ENCODE measurements around the gene SLC35F2. TPM values are rescaled to one million over a fixed set of nuclear protein-coding genes. Genes with fewer than 3 reads are reported as not detected.

The SLC35F2 gene
- total RNA-seq, 1 donor from 2014 or later = 9.3 TPM

DNA sequence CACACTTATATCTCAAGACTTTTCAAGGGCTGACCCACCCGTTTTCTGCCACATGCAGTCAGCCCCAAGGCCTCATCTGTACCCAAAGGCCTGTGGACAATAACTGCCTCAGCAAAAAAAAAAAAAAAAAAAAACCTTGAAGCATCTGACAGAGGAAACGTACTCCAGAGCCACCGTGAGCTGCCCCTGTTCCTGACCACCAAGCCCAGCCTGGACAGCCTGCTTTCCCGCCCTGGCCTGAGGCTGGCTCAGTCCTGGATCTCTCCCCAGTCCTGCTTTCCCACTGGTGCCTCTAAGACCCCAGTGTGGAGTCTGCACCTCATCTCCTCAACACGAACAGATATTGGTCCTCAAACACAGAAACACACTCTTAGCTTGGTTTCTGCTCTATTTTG lies 66.5 kb downstream of the SLC35F2 start:
- DNase-seq (ENCODE audit: low spot score) = no peak
- Mint-ChIP-seq H3K27ac (ENCODE audit: unreplicated experiment) (no peak overlapping the region), H3K27me3 (ENCODE audit: unreplicated experiment) (peaks cover 2% of the 10 kb centered on the region), H3K4me1 (ENCODE audit: unreplicated experiment) (no peaks in the 10 kb centered on the region), H3K4me3 (ENCODE audit: unreplicated experiment) (no peak overlapping the region), H3K9me3 (ENCODE audit: unreplicated experiment) (no peaks in the 10 kb centered on the region), H3K36me3 (ENCODE audit: low read depth, unreplicated experiment) (peaks cover 4% of the 10 kb centered on the region)
- TF ChIP-seq, protein P1, sequence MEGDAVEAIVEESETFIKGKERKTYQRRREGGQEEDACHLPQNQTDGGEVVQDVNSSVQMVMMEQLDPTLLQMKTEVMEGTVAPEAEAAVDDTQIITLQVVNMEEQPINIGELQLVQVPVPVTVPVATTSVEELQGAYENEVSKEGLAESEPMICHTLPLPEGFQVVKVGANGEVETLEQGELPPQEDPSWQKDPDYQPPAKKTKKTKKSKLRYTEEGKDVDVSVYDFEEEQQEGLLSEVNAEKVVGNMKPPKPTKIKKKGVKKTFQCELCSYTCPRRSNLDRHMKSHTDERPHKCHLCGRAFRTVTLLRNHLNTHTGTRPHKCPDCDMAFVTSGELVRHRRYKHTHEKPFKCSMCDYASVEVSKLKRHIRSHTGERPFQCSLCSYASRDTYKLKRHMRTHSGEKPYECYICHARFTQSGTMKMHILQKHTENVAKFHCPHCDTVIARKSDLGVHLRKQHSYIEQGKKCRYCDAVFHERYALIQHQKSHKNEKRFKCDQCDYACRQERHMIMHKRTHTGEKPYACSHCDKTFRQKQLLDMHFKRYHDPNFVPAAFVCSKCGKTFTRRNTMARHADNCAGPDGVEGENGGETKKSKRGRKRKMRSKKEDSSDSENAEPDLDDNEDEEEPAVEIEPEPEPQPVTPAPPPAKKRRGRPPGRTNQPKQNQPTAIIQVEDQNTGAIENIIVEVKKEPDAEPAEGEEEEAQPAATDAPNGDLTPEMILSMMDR (IDR thresholded peaks at IDR 0.05; ENCODE audit: unreplicated experiment) = no peak

DNA sequence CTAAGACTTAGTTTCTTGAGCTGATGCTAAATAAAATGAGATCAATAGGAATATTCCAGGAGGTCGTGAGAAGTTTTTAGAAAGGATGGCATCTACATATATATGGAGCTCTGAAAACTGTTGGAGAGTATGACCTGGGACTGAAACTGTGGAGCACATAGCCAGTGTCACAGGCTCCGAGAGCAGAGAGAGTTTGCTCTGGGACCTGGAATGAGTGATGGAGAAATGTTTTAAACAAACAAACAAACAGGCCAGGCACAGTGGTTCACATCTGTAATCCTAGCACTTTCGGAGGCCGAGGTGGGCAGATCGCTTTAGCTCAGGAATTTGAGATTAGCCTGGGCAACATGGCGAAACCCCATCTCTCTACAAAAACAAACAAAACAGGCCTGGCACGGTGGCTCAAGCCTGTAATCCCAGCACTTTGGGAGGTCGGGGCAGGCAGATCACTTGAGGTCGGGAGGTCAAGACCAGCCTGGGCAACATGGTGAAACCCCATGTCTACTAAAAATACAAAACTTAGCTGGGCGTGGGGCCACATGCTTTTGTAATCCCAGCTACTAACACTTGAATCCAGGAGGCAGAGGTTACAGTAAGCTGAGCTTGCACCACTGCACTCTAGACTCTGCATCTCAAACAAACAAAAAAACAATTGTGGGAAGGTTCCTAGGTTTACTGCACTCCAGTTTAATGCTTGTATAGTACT lies 67.1 kb downstream of the SLC35F2 start:
- Mint-ChIP-seq H3K4me1 (ENCODE audit: unreplicated experiment) (no peaks in the 10 kb centered on the region), H3K9me3 (ENCODE audit: unreplicated experiment) (no peaks in the 10 kb centered on the region), H3K27me3 (ENCODE audit: unreplicated experiment) (peaks cover 2% of the 10 kb centered on the region), H3K4me3 (ENCODE audit: unreplicated experiment) (no peak overlapping the region), H3K36me3 (ENCODE audit: low read depth, unreplicated experiment) (peaks cover 4% of the 10 kb centered on the region), H3K27ac (ENCODE audit: unreplicated experiment) (no peak overlapping the region)
- no peak for DNase-seq (ENCODE audit: low spot score)
- TF ChIP-seq, protein P1 (IDR thresholded peaks at IDR 0.05; ENCODE audit: unreplicated experiment) = no peak

DNA sequence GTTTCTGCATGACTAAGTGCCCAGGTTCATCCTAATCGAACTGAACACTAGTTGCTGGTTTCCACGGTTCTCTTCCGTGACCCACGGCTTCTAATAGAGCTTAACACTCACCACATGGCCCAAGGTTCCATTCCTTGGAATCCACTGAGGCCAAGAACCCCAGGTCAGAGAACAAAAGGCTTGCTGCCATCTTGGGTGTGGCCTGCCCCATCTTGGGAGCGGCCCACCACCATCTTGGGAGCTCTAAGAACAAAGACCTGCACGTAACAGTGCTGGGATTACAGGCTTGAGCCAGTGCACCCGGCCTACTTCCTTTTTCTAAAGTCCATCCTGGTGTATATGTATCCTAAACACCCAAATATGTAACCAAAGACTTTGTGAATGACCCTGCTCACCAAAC lies 68.8 kb downstream of the SLC35F2 start:
- peaks cover 4% of the 10 kb centered on the region for H3K36me3 Mint-ChIP-seq (ENCODE audit: low read depth, unreplicated experiment)
- H3K9me3 Mint-ChIP-seq (ENCODE audit: unreplicated experiment) = no peaks in the 10 kb centered on the region
- no peak for DNase-seq (ENCODE audit: low spot score)
- H3K4me1 Mint-ChIP-seq (ENCODE audit: unreplicated experiment) = no peaks in the 10 kb centered on the region
- TF ChIP-seq, protein P1 (IDR thresholded peaks at IDR 0.05; ENCODE audit: unreplicated experiment) = no peak
- no peak overlapping the region for H3K27ac Mint-ChIP-seq (ENCODE audit: unreplicated experiment)
- H3K4me3 Mint-ChIP-seq (ENCODE audit: unreplicated experiment) = no peak overlapping the region
- H3K27me3 Mint-ChIP-seq (ENCODE audit: unreplicated experiment) = peaks cover 2% of the 10 kb centered on the region

DNA sequence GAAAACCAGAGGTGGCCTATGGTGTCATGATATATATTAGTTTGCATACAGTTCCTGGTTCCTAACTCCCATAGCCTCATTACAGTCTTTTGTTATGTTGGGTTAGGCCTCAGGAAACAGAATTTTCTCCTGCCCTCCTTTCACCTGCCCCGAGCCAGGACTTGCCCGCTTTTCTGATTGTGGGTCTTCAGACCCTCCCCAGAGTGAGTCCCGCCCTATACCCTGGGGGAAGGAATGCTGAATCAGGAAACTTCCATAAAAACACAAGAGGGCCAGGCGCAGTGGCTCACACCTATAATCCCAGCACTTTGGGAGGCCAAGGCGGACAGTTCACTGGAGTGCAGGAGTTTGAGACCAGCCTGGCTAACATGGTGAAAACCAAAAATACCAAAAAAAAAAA lies 70.9 kb downstream of the SLC35F2 start:
- no peak for DNase-seq (ENCODE audit: low spot score)
- H3K4me1 Mint-ChIP-seq (ENCODE audit: unreplicated experiment) = no peaks in the 10 kb centered on the region
- peaks cover 2% of the 10 kb centered on the region for H3K27me3 Mint-ChIP-seq (ENCODE audit: unreplicated experiment)
- TF ChIP-seq, protein P1 (IDR thresholded peaks at IDR 0.05; ENCODE audit: unreplicated experiment) = no peak
- H3K27ac Mint-ChIP-seq (ENCODE audit: unreplicated experiment) = no peak overlapping the region
- H3K36me3 Mint-ChIP-seq (ENCODE audit: low read depth, unreplicated experiment) = no peaks in the 10 kb centered on the region
- no peak overlapping the region for H3K4me3 Mint-ChIP-seq (ENCODE audit: unreplicated experiment)
- no peaks in the 10 kb centered on the region for H3K9me3 Mint-ChIP-seq (ENCODE audit: unreplicated experiment)

DNA sequence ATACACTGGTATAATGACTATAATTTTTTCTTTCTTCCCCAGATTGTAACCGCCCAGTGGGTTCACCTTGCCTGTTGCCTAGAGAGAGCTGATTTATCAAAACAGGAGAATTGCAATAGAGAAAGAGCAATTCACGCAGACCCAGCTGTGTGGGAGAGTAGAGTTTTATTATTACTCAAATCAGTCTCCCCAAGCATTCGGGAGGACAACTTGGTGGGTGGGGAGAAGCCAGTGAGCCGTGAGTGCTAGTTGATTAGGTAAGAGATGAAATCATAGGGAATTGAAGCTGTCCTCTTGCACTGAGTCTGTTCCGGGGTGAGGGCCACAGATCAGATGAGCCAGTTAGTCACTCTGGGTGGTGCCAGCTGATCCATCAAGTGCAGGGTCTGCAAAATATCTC lies 73.2 kb downstream of the SLC35F2 start:
- Mint-ChIP-seq H3K27me3 (ENCODE audit: unreplicated experiment) (peaks cover 2% of the 10 kb centered on the region), H3K4me3 (ENCODE audit: unreplicated experiment) (no peak overlapping the region), H3K4me1 (ENCODE audit: unreplicated experiment) (no peaks in the 10 kb centered on the region), H3K27ac (ENCODE audit: unreplicated experiment) (no peak overlapping the region), H3K9me3 (ENCODE audit: unreplicated experiment) (no peaks in the 10 kb centered on the region), H3K36me3 (ENCODE audit: low read depth, unreplicated experiment) (no peaks in the 10 kb centered on the region)
- TF ChIP-seq, protein P1 (IDR thresholded peaks at IDR 0.05; ENCODE audit: unreplicated experiment) = no peak
- DNase-seq (ENCODE audit: low spot score) = no peak

Data from endothelial cell (in vitro differentiated cells).